Stimulated activated CD8-positive, alpha-beta memory T cell treated with anti-CD3 and anti-CD28 coated beads, Interleukin-15, amount 100 ng/mL, for 1 hour (primary cell): ENCODE results near the gene OLIG2.

Experiments
- DNase-seq: peaks from one replicate; pipeline ENCODE4 v3.0.0-alpha.2; 2020; ENCODE audit warnings: low read depth

OLIG2 gene

GRCh38 chr21:33033094-33033951 lies 7.6 kb downstream of the OLIG2 start:
- DNase-seq, result no peak

GRCh38 chr21:33033961-33034413 lies 8.3 kb downstream of the OLIG2 start:
- DNase-seq, result no peak

DNA sequence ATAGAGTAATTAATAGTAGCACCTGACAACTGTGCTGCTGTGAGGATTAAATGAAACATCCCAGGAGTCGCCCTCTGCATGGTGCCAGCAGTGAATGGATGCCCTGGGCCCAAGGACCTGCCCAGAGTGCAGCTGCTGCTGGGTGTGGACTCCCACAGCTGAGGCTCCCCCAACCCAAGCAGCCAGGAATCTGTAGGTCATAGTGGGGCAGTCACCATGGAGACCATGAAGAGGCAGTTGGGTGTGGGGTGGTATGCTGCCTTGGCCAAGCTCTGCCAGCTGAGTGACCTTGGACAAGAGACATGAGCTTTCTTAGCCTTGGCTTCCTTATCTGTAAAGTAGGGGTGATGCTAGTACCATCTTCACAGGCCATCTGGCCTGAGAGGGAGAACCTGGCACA lies 9.4 kb downstream of the OLIG2 start:
- no peak for DNase-seq

- no peak for DNase-seq
Observed at GRCh38 chr21:33036430-33037162, 10.9 kb downstream of the OLIG2 start.

GRCh38 chr21:33037501-33037900 lies 11.8 kb downstream of the OLIG2 start:
- DNase-seq, result no peak

- DNase-seq, result no peak
Observed at GRCh38 chr21:33039536-33039935, 13.8 kb downstream of the OLIG2 start.

- no peak for DNase-seq
Observed at GRCh38 chr21:33040215-33040614, 14.5 kb downstream of the OLIG2 start.

DNA sequence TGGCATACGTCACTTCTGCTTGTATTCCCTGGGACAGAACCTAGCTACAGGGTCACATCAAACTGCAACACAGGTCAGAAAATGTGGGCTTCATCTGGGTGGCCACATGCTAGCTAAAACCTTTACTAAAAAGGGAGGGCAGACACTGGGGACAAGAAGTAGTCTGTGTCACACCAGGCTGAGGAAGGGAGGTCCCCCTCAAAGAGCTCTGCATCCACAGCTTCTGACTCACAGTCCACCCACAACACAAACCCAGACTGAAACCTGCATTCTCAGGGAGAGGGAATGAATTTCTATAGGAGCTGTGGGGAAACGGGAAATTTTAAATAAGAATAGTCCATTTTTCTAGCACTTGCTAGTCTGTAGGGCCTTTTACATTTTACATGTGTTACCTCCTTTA lies 16.2 kb downstream of the OLIG2 start:
- DNase-seq, result no peak

DNA sequence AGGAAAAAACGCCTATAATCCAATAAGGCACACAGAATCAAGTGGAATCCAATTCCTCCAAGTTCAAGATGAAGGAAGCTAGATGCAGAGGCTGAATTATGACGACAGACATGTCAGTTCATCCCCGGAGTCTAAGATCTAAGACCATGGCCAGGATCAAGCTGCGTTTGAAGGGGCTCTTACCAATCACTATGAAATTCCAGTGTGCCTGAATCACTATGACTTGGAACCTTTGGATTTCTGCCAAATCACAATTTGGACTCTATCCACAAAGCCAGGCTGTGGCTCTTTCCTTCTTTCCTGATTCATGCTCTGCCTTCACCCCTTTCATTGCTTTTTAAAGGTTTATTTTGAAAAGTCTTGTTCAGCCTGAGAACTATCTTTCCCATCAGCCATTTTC lies 17.1 kb downstream of the OLIG2 start:
- no peak for DNase-seq

DNA sequence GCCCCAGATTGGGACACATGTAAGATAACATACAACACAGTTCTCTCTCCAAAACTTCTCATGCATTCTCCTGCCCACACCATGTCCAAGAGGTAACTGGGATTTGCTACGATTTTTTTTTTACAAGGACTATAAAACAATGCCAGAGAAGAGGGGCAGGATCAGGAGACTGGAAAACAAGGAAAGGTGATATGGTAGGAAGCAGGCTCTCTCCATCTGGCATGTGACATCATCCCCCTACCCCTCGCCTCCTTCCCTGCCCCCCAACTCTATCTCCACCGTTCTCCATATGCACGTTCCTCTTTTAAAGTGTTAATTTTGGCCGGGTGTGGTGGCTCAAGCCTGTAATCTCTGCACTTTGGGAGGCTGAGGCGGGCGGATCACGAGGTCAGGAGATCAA lies 20.7 kb downstream of the OLIG2 start:
- no peak for DNase-seq

DNA sequence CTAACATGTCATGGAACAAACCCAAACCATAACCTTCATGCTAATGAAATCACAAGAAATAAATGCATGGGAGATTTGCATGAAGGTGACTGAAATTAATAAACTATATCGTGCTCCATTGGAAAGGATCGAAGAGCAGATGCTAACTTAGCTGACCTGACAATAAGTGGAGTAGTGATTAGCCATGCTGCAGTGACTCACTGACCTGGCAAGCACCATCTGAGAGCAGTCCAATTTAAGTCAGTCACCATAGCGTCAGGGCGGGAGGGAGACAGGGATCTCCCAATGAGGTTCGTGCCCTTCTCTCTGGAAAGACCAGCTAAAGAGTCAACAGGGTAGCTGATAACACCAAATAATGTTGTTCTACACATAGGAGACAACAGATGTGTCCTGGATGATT lies 21.5 kb downstream of the OLIG2 start:
- DNase-seq, result no peak

DNA sequence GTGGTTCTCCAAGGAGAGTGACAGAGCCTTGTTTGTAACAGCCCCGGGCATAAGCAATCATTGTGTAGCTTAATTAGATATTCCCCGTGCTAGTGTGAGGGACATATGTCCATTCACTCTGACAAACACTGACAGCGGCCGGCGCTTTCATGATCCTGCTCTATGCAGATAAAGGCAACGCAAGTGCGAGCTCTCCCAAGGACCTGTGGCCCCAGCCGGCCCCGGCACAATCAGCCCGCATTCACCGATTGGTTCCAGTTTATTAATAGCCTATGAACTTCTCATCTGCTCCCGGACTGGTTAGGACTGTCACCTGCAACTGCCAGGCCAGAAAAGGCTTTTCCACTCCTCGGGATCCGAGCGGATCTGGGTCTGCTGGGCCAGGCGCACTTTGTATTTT lies 26.2 kb downstream of the OLIG2 start:
- DNase-seq, result no peak

GRCh38 chr21:33053951-33054350 lies 28.2 kb downstream of the OLIG2 start:
- no peak for DNase-seq

- DNase-seq, result no peak
Observed at GRCh38 chr21:33055991-33056390, 30.3 kb downstream of the OLIG2 start.

GRCh38 chr21:33057385-33057940 lies 31.7 kb downstream of the OLIG2 start:
- no peak for DNase-seq

DNA sequence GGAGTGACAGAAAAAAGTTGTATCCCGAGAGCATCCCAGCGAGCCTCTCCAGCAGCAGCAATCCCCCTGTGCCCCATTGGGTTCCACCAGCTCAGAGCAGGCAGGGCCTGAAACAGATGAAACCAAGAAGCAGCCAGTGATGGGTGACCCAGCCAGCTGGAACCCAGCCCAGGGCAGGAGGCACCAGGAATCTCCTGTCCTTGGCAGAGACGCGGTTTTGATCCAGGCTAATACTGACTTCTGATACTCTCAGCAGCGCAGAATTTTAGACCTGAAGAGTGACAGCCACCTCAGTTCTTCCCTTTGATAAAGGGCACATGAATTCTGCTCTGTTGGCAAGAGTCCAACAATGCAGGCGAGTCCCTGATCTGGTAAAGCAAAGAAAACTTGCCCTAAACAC lies 32.8 kb downstream of the OLIG2 start:
- DNase-seq, result no peak

- DNase-seq, result no peak
Observed at GRCh38 chr21:33058957-33059356, 33.2 kb downstream of the OLIG2 start.

DNA sequence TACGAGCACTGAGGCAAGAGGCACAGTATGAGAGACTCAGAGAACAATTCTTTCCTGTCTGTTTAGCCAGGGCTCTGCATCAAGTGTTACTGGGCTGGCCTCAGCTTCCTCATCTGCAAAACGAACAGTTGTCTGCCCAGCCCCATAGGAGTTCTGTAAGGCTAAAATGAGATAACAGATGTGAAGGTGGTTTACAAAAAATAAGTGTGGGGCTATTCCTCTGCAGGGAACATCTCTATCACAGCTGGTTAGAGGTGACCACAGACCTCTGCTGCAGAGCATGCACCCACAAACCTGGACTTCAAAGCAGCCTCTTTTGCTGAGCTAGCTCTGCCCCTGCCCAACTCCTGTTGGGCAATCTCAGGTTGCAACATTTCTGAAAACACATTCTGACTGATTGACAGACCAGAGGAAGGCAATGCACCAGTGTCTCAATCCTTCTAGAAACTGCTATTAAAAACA lies 33.7 kb downstream of the OLIG2 start:
- no peak for DNase-seq

DNA sequence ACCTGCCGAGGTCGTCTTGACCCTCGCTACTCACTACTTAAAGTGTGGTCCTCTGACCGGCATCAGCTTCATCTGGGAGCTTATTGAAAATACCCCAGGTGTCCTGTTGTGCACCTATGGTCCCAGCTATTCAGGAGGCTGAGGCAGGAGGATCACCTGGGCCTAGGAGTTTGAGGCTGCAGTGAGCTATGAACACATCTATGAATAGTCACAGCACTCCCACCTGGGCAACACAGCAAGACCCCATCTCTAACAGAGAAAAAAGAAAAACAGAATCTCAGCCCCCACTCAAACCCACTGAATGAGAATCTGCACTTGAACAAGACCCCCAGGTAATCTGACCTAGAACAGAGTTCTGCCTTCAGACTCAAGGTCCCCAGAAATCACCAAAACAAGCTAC lies 35.5 kb downstream of the OLIG2 start:
- DNase-seq, result no peak

GRCh38 chr21:33063375-33063883 lies 37.7 kb downstream of the OLIG2 start:
- no peak for DNase-seq

GRCh38 chr21:33063907-33064622 lies 38.3 kb downstream of the OLIG2 start:
- DNase-seq, result no peak
